Right lobe of liver (tissue), 6 donors: Measurements from ENCODE around the gene ELMOD1. TPM values are rescaled to one million over a fixed set of nuclear protein-coding genes. Genes with fewer than 3 reads are reported as not detected.

Experiments
- ATAC-seq, 4 donors: fragments of 200-7000 bp; cut with Tn5 transposase; one replicate each; pipeline ENCODE4 v1.9.1; 2020; ENCODE audit warnings: mild to moderate bottlenecking in 4 of 4, moderate library complexity in 4 of 4
- DNase-seq, 3 donors: peaks; one replicate each; pipeline ENCODE4 v3.0.0-alpha.2; 2020
- H3K27ac ChIP-seq, 3 donors: fragments of 200-600 bp; one replicate each; pipeline ENCODE4 v1.8.0; 2022
- H3K27me3 ChIP-seq, 2 donors: fragments of 200-600 bp; one replicate each; pipeline ENCODE4 v1.8.0; 2022
- H3K36me3 ChIP-seq, 4 donors: fragments of 200-600 bp; sonication (generic) in 1 of 4; one replicate each; pipeline versions ENCODE4 v1.5.1 to v1.8.0; 2017 to 2022; ENCODE audit warnings: control low read depth in 1 of 4
- H3K4me1 ChIP-seq, 4 donors: fragments of 200-600 bp; sonication (generic) in 1 of 4; one replicate each; pipeline versions ENCODE4 v1.5.1 to v1.8.0; 2017 to 2022; ENCODE audit warnings: control low read depth in 1 of 4
- H3K4me3 ChIP-seq, 3 donors: fragments of 200-600 bp; one replicate each; pipeline ENCODE4 v1.8.0; 2022
- H3K9me3 ChIP-seq, 4 donors: fragments of 200-600 bp; sonication (generic) in 1 of 4; one replicate each; pipeline versions ENCODE4 v1.5.1 to v1.8.0; 2017 to 2022; ENCODE audit warnings: control low read depth in 1 of 4
- CTCF ChIP-seq, 4 donors: fragments of 200-600 bp in 3 of 4; fragments of 450-650 bp in 1 of 4; IDR thresholded peaks; one replicate each; pipeline versions ENCODE4 v1.5.1 to v1.8.0; 2016 to 2022; ENCODE audit warnings: antibody characterized with exemption in 4 of 4, mild to moderate bottlenecking in 2 of 4
- POLR2A ChIP-seq: fragments of 450-650 bp; IDR thresholded peaks from one replicate; pipeline ENCODE4 v1.6.1; 2017; ENCODE audit warnings: antibody characterized with exemption, mild to moderate bottlenecking
- WGBS: methylation state at CpG from one replicate; pipeline ENCODE4 v1.1.6; 2018; ENCODE audit warnings: low coverage, low lambda C conversion rate; ENCODE audit not compliant: insufficient coverage; ENCODE audit errors: missing lambda C conversion rate; 5-methylcytosine and 5-hydroxymethylcytosine counted together
- intact Hi-C, 2 donors: fragments of 100-400 bp; cut with DNase I; formaldehyde crosslinking; loops; one replicate each; pipeline versions ENCODE4 v1.11.2 to v1.14.1; 2022
- total RNA-seq, 6 experiments: library from RNA; depleted of rRNA in 2 of 6; stranded (reverse); fragments of >200 nt in 2 of 6; fragmentation: NEBNext Ultra II Directional in 3 of 6; extraction: Animal tissue kit (Norgen Biotek cat#: 25700) in 3 of 6; gene quantifications; one replicate each; pipeline versions ENCODE4 v1.1.0 to v1.2.4, GENCODE V29; 2016 to 2023
- donor health status: DM: no; HTN: yes; CAD: no.
- donor health status: DM: no; HTN: no; CAD: no.
- donor health status: DM: no; HTN: no; CAD: no.
- donor health status: DM: no; HTN: yes; CAD: no.
- donor health status: DM: no; HTN: yes; CAD: no.

Gene ELMOD1
- total RNA-seq, 6 experiments from 2014 or later, result 0.25 to 1.7 (median 0.42) TPM; not detected in 1

GRCh38 chr11:107609400-107610218, 18.7 kb downstream of the ELMOD1 start:
- no peak for TF ChIP-seq POLR2A
- TF ChIP-seq CTCF (IDR thresholded peaks at IDR 0.05), result no peak
- Histone ChIP-seq H3K4me3 (no peak overlapping the region), H3K36me3 (no peaks in the 10 kb centered on the region), H3K9me3 (no peaks in the 10 kb centered on the region), H3K27ac (peak overlapping the region in 2 of 3 donors; percentile 58 to 80), H3K4me1 (peaks cover 0 to 20% (median 4%) of the 10 kb centered on the region in 4 donors), H3K27me3 (no peaks in the 10 kb centered on the region)
- 46% methylated on average over 10 of the region's 10 CpGs for WGBS
- intact Hi-C loops, result no loop called here
- ATAC-seq, result peak; percentile 87 to 95 (median 92)
- DNase-seq, result no peak

- Histone ChIP-seq H3K4me3 (no peak overlapping the region), H3K36me3 (no peaks in the 10 kb centered on the region), H3K27ac (no peak overlapping the region), H3K27me3 (no peaks in the 10 kb centered on the region), H3K4me1 (peaks cover 0 to 20% (median 4%) of the 10 kb centered on the region in 4 donors), H3K9me3 (no peaks in the 10 kb centered on the region)
- 73% methylated on average over 2 of the region's 2 CpGs for WGBS
- ATAC-seq (peak in 3 of 4 donors; percentile 56 to 58 (median 56)), DNase-seq (no peak)
- intact Hi-C loops, result no loop called here
- TF ChIP-seq CTCF (IDR thresholded peaks at IDR 0.05), result no peak
- no peak for TF ChIP-seq POLR2A
These were observed 21.5 kb downstream of the ELMOD1 start for GRCh38 chr11:107612445-107612844.

GRCh38 chr11:107619926-107620325, 29.0 kb downstream of the ELMOD1 start:
- no peaks in the 10 kb centered on the region for H3K4me1 ChIP-seq
- ATAC-seq (peak in 2 of 4 donors; percentile 30 to 61), DNase-seq (no peak)
- no peak overlapping the region for H3K4me3 ChIP-seq
- H3K9me3 ChIP-seq, result no peaks in the 10 kb centered on the region
- no peaks in the 10 kb centered on the region for H3K27me3 ChIP-seq
- no peak overlapping the region for H3K27ac ChIP-seq
- TF ChIP-seq POLR2A, result no peak
- no peak for TF ChIP-seq CTCF (IDR thresholded peaks at IDR 0.05)
- intact Hi-C loops, result no loop called here
- no peaks in the 10 kb centered on the region for H3K36me3 ChIP-seq
- WGBS, result 6% methylated on average over 1 of the region's 1 CpG

- DNase-seq (no peak), ATAC-seq (no peak)
- no peak overlapping the region for H3K4me3 ChIP-seq
- no peaks in the 10 kb centered on the region for H3K36me3 ChIP-seq
- H3K4me1 ChIP-seq, result no peaks in the 10 kb centered on the region
- H3K9me3 ChIP-seq, result no peaks in the 10 kb centered on the region
- no peak for TF ChIP-seq POLR2A
- no peak for TF ChIP-seq CTCF (IDR thresholded peaks at IDR 0.05)
- WGBS, result 57% methylated on average over 1 of the region's 1 CpG
- H3K27ac ChIP-seq, result no peak overlapping the region
- H3K27me3 ChIP-seq, result no peaks in the 10 kb centered on the region
- intact Hi-C loops, result no loop called here
These were observed 30.1 kb downstream of the ELMOD1 start for GRCh38 chr11:107621081-107621480.
